ENCODE measurements around the gene CCSER1.
"Not testable (repeated sequence)": the region's sequence is repeated elsewhere in the genome, so short reads cannot be mapped to it uniquely, and the experiment has no call there.

Gene CCSER1

GRCh38 chr4:90889171-90889570, 762.0 kb downstream of the CCSER1 start:
- Histone ChIP-seq H3K27ac (ENCODE audit: low read length) (no peak overlapping the region), H3K4me1 (ENCODE audit: control insufficient read depth in 1 of 2, insufficient read depth in 2 of 2, low read length in 2 of 2) (no peaks in the 10 kb centered on the region), H3K9me3 (ENCODE audit: control insufficient read depth in 1 of 2, low read length in 2 of 2) (no peaks in the 10 kb centered on the region), H3K4me3 (ENCODE audit: low read depth in 1 of 2, low read length in 2 of 2) (no peak overlapping the region), H3K36me3 (ENCODE audit: control insufficient read depth in 1 of 2, insufficient read depth in 2 of 2, low read length in 2 of 2) (no peaks in the 10 kb centered on the region), H3K27me3 (ENCODE audit: low read depth, low read length) (no peaks in the 10 kb centered on the region)

- H3K4me1 ChIP-seq (ENCODE audit: control insufficient read depth in 1 of 2, insufficient read depth in 2 of 2, low read length in 2 of 2); H3K27me3 ChIP-seq (ENCODE audit: low read depth, low read length); H3K4me3 ChIP-seq (ENCODE audit: low read depth in 1 of 2, low read length in 2 of 2); H3K36me3 ChIP-seq (ENCODE audit: control insufficient read depth in 1 of 2, insufficient read depth in 2 of 2, low read length in 2 of 2); H3K9me3 ChIP-seq (ENCODE audit: control insufficient read depth in 1 of 2, low read length in 2 of 2); H3K27ac ChIP-seq (ENCODE audit: low read length): not testable (repeated sequence)
These were observed 776.2 kb downstream of the CCSER1 start for GRCh38 chr4:90903413-90903812.

DNA sequence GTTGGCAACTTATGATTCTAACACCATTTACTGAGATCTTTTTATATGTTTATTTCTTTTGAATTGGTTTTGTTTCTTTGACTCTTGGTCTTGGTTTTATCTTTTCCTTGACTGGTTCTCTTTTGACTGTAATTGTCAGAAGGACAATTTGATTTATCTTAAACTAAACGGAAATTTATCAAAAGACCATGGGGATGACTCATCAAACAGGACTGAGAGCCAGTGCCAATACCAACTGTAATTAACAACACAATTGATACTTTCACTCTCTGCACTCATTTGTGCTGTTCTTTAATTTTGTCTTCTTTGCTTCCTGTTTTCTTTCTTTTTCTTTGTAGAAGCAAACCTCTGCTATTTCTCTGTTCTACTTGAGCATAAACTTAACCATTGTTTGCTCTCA, 776.8 kb downstream of the CCSER1 start:
- Histone ChIP-seq H3K4me1 (ENCODE audit: control insufficient read depth in 1 of 2, insufficient read depth in 2 of 2, low read length in 2 of 2) (no peaks in the 10 kb centered on the region), H3K4me3 (ENCODE audit: low read depth in 1 of 2, low read length in 2 of 2) (no peak overlapping the region), H3K9me3 (ENCODE audit: control insufficient read depth in 1 of 2, low read length in 2 of 2) (peaks cover 0 to 5% of the 10 kb centered on the region in 2 donors), H3K27ac (ENCODE audit: low read length) (no peak overlapping the region), H3K36me3 (ENCODE audit: control insufficient read depth in 1 of 2, insufficient read depth in 2 of 2, low read length in 2 of 2) (no peaks in the 10 kb centered on the region), H3K27me3 (ENCODE audit: low read depth, low read length) (no peaks in the 10 kb centered on the region)

DNA sequence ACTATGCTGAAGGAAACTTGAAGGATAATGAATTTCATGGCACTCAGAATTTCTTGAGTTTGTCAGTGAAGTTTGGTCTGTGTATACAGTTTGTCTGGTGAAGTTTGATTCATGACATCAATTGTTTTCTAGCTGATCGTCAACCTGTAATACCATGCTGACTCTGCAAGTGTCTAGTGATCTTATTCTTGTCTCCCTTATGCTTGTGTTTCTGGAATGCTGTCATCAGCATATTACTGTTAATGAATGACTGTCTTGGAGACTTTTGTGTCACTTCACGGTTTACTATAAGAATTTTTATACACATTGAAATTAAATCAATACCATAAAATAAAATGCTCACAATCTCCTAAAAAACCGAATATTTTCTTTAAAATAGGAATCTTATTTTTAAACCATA, 779.0 kb downstream of the CCSER1 start:
- H3K9me3 ChIP-seq (ENCODE audit: control insufficient read depth in 1 of 2, low read length in 2 of 2): peaks cover 0 to 5% of the 10 kb centered on the region in 2 donors
- H3K27me3 ChIP-seq (ENCODE audit: low read depth, low read length): no peaks in the 10 kb centered on the region
- H3K27ac ChIP-seq (ENCODE audit: low read length): no peak overlapping the region
- no peaks in the 10 kb centered on the region for H3K4me1 ChIP-seq (ENCODE audit: control insufficient read depth in 1 of 2, insufficient read depth in 2 of 2, low read length in 2 of 2)
- H3K4me3 ChIP-seq (ENCODE audit: low read depth in 1 of 2, low read length in 2 of 2): no peak overlapping the region
- no peaks in the 10 kb centered on the region for H3K36me3 ChIP-seq (ENCODE audit: control insufficient read depth in 1 of 2, insufficient read depth in 2 of 2, low read length in 2 of 2)

DNA sequence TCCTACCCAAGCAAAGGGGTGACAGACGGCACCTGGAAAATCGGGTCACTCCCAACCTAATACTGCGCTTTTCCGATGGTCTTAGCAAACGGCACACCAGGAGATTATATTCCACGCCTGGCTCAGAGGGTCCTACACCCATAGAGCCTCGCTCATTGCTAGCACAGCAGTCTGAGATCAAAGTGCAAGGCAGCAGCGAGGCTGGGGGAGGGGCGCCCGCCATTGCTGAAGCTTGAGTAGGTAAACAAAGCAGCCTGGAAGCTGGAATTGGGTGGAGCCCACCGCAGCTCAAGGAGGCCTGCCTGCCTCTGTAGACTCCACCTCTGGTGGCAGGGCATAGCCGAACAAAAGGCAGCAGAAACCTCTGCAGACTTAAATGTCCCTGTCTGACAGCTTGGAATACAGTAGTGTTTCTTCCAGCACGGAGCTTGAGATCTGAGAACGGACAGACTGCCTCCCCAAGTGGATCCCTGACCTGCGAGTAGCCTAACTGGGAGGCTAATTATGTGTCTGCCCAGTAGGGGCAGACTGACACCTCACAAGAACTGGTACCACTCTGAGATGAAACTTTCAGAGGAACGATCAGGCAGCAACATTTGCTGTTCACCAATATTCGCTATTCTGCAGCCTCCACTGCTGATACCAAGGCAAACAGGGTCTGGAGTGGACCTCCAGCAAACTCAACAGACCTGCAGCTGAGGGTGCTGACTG, 784.7 kb downstream of the CCSER1 start:
- H3K4me1 ChIP-seq (ENCODE audit: control insufficient read depth in 1 of 2, insufficient read depth in 2 of 2, low read length in 2 of 2): not testable (repeated sequence)

DNA sequence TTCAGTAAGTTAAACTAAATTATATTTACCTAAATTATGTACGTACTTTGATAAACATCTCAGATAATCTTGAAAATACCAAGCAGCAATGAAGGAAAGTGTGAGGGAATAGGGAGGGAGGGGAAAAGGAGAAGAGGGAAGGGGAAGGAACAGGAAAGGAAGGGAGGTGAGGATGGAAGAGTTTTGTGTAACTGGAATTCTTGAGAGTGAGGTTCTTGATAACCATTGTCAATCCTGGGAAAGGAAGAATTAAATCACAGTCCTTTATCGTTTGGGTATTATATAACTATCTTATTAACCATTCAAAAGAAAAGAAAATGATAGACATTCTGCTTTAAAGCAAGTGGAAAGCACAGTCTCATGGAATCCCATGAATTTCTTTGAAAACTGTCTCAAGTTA, 795.0 kb downstream of the CCSER1 start:
- no peaks in the 10 kb centered on the region for H3K9me3 ChIP-seq (ENCODE audit: control insufficient read depth in 1 of 2, low read length in 2 of 2)
- H3K36me3 ChIP-seq (ENCODE audit: control insufficient read depth in 1 of 2, insufficient read depth in 2 of 2, low read length in 2 of 2): no peaks in the 10 kb centered on the region
- no peak overlapping the region for H3K4me3 ChIP-seq (ENCODE audit: low read depth in 1 of 2, low read length in 2 of 2)
- H3K27me3 ChIP-seq (ENCODE audit: low read depth, low read length): no peaks in the 10 kb centered on the region
- H3K4me1 ChIP-seq (ENCODE audit: control insufficient read depth in 1 of 2, insufficient read depth in 2 of 2, low read length in 2 of 2): no peaks in the 10 kb centered on the region
- H3K27ac ChIP-seq (ENCODE audit: low read length): no peak overlapping the region

More for the DNA sequence above, 784.7 kb downstream of the CCSER1 start:
- H3K4me3 ChIP-seq (ENCODE audit: low read depth in 1 of 2, low read length in 2 of 2); H3K27me3 ChIP-seq (ENCODE audit: low read depth, low read length); H3K9me3 ChIP-seq (ENCODE audit: control insufficient read depth in 1 of 2, low read length in 2 of 2); H3K27ac ChIP-seq (ENCODE audit: low read length); H3K36me3 ChIP-seq (ENCODE audit: control insufficient read depth in 1 of 2, insufficient read depth in 2 of 2, low read length in 2 of 2): not testable (repeated sequence)

- Histone ChIP-seq H3K4me3 (ENCODE audit: low read depth in 1 of 2, low read length in 2 of 2) (no peak overlapping the region), H3K27me3 (ENCODE audit: low read depth, low read length) (no peaks in the 10 kb centered on the region), H3K36me3 (ENCODE audit: control insufficient read depth in 1 of 2, insufficient read depth in 2 of 2, low read length in 2 of 2) (no peaks in the 10 kb centered on the region), H3K27ac (ENCODE audit: low read length) (no peak overlapping the region), H3K4me1 (ENCODE audit: control insufficient read depth in 1 of 2, insufficient read depth in 2 of 2, low read length in 2 of 2) (no peaks in the 10 kb centered on the region), H3K9me3 (ENCODE audit: control insufficient read depth in 1 of 2, low read length in 2 of 2) (no peaks in the 10 kb centered on the region)
These were observed 799.8 kb downstream of the CCSER1 start for GRCh38 chr4:90926957-90927356.

- no peak overlapping the region for H3K27ac ChIP-seq (ENCODE audit: low read length)
These were observed 816.1 kb downstream of the CCSER1 start for GRCh38 chr4:90943311-90943710.

DNA sequence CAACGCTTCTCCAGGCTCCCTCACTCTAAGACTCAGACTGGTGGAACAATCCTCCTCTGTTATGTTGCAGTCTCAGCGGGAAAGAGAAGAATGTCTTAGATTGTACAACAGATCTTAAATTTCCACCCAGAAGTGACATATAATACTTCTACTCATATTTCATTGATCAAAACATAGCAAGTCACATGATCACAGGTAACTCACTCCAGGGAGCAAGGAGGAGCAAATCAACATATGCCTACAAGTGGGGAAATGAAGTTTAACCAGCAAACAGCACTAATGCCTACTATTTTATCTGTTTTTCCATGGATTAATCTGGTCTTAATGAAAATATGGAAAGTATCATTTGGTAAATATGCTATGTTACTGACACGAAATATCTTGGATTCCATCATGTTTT, 819.8 kb downstream of the CCSER1 start:
- Histone ChIP-seq H3K27me3 (ENCODE audit: low read depth, low read length) (no peaks in the 10 kb centered on the region), H3K4me1 (ENCODE audit: control insufficient read depth in 1 of 2, insufficient read depth in 2 of 2, low read length in 2 of 2) (no peaks in the 10 kb centered on the region), H3K4me3 (ENCODE audit: low read depth in 1 of 2, low read length in 2 of 2) (no peak overlapping the region), H3K27ac (ENCODE audit: low read length) (no peak overlapping the region), H3K9me3 (ENCODE audit: control insufficient read depth in 1 of 2, low read length in 2 of 2) (no peaks in the 10 kb centered on the region), H3K36me3 (ENCODE audit: control insufficient read depth in 1 of 2, insufficient read depth in 2 of 2, low read length in 2 of 2) (no peaks in the 10 kb centered on the region)

More at GRCh38 chr4:90943311-90943710, 816.1 kb downstream of the CCSER1 start:
- Histone ChIP-seq H3K4me1 (ENCODE audit: control insufficient read depth in 1 of 2, insufficient read depth in 2 of 2, low read length in 2 of 2) (no peaks in the 10 kb centered on the region), H3K36me3 (ENCODE audit: control insufficient read depth in 1 of 2, insufficient read depth in 2 of 2, low read length in 2 of 2) (no peaks in the 10 kb centered on the region), H3K9me3 (ENCODE audit: control insufficient read depth in 1 of 2, low read length in 2 of 2) (no peaks in the 10 kb centered on the region), H3K4me3 (ENCODE audit: low read depth in 1 of 2, low read length in 2 of 2) (no peak overlapping the region), H3K27me3 (ENCODE audit: low read depth, low read length) (no peaks in the 10 kb centered on the region)

DNA sequence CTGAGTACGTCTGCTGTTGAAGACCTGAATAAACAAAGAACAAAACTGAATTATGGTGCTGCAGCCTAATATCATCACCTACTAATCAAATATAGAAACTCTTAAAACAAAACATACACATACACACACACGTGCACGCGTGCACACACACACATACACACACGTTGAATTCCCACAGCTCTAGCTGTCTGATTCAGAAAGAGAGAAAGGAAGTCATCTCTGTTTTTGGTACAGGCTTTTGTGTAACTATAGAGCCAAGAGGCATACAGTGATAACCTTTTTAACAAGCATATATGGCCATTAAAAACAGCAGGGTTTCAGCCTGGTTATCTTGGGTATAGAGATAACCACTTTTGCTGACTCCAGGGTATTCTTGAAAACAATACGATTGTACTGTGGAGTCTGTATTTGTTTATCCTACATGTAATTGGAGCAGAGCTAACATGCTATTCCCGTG, 823.2 kb downstream of the CCSER1 start:
- Histone ChIP-seq H3K9me3 (ENCODE audit: control insufficient read depth in 1 of 2, low read length in 2 of 2) (no peaks in the 10 kb centered on the region), H3K27ac (ENCODE audit: low read length) (no peak overlapping the region), H3K4me3 (ENCODE audit: low read depth in 1 of 2, low read length in 2 of 2) (peak overlapping the region in 1 of 2 donors; percentile 33), H3K27me3 (ENCODE audit: low read depth, low read length) (no peaks in the 10 kb centered on the region), H3K4me1 (ENCODE audit: control insufficient read depth in 1 of 2, insufficient read depth in 2 of 2, low read length in 2 of 2) (no peaks in the 10 kb centered on the region), H3K36me3 (ENCODE audit: control insufficient read depth in 1 of 2, insufficient read depth in 2 of 2, low read length in 2 of 2) (no peaks in the 10 kb centered on the region)

DNA sequence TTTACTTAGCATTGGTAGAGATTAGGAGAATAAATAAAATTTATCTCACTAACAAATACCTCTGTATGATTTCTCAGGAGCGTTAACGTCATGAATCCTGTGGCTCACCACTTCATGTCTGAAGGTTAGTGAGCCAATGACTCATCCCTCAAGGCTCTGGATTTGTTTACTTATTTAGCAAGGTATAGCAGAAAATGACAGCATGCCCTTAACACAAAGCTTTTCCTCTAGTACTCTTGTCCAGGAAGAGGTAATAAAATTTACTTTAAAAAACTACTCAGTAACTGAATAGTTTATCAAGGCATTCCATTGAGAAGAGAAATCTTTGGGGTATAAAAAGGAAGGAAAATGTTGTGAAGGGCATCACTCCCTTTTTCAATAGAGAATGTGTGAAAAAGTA, 823.8 kb downstream of the CCSER1 start:
- H3K27ac ChIP-seq (ENCODE audit: low read length): no peak overlapping the region
- no peaks in the 10 kb centered on the region for H3K36me3 ChIP-seq (ENCODE audit: control insufficient read depth in 1 of 2, insufficient read depth in 2 of 2, low read length in 2 of 2)
- H3K4me3 ChIP-seq (ENCODE audit: low read depth in 1 of 2, low read length in 2 of 2): no peak overlapping the region
- no peaks in the 10 kb centered on the region for H3K27me3 ChIP-seq (ENCODE audit: low read depth, low read length)
- no peaks in the 10 kb centered on the region for H3K4me1 ChIP-seq (ENCODE audit: control insufficient read depth in 1 of 2, insufficient read depth in 2 of 2, low read length in 2 of 2)
- no peaks in the 10 kb centered on the region for H3K9me3 ChIP-seq (ENCODE audit: control insufficient read depth in 1 of 2, low read length in 2 of 2)

- H3K27me3 ChIP-seq (ENCODE audit: low read depth, low read length): no peaks in the 10 kb centered on the region
- no peak overlapping the region for H3K4me3 ChIP-seq (ENCODE audit: low read depth in 1 of 2, low read length in 2 of 2)
- peaks cover 0 to 4% of the 10 kb centered on the region in 2 donors for H3K4me1 ChIP-seq (ENCODE audit: control insufficient read depth in 1 of 2, insufficient read depth in 2 of 2, low read length in 2 of 2)
- H3K9me3 ChIP-seq (ENCODE audit: control insufficient read depth in 1 of 2, low read length in 2 of 2): no peaks in the 10 kb centered on the region
- H3K27ac ChIP-seq (ENCODE audit: low read length): no peak overlapping the region
- H3K36me3 ChIP-seq (ENCODE audit: control insufficient read depth in 1 of 2, insufficient read depth in 2 of 2, low read length in 2 of 2): no peaks in the 10 kb centered on the region
These were observed 831.2 kb downstream of the CCSER1 start for GRCh38 chr4:90958256-90958895.
